ENCODE data around the gene PCDHB13.
"Not testable (repeated sequence)": the region's sequence is repeated elsewhere in the genome, so short reads cannot be mapped to it uniquely, and the experiment has no call there.

Gene PCDHB13

GRCh38 chr5:141201126-141201525 is 12.6 kb upstream of the PCDHB13 start:
- DNase-seq (ENCODE audit: extremely low read depth in 1 of 2, low read depth in 1 of 2) = not testable (repeated sequence)

GRCh38 chr5:141201646-141202045 is 12.1 kb upstream of the PCDHB13 start:
- not testable (repeated sequence) for DNase-seq (ENCODE audit: extremely low read depth in 1 of 2, low read depth in 1 of 2)

GRCh38 chr5:141208478-141208877 is 5.2 kb upstream of the PCDHB13 start, which contains the start of gene PCDHB12:
Gene PCDHB12 (plus strand): TSS chr5:141208719. CDS start chr5:141208908, 189 bp downstream.
- DNase-seq (ENCODE audit: extremely low read depth in 1 of 2, low read depth in 1 of 2) = no peak

- DNase-seq (ENCODE audit: extremely low read depth in 1 of 2, low read depth in 1 of 2) = not testable (repeated sequence)
These were observed 3.4 kb upstream of the PCDHB13 start for GRCh38 chr5:141210281-141210680.

- DNase-seq (ENCODE audit: extremely low read depth in 1 of 2, low read depth in 1 of 2) = not testable (repeated sequence)
These were observed 2.9 kb upstream of the PCDHB13 start for GRCh38 chr5:141210849-141211248.

GRCh38 chr5:141214583-141214982 is 864 bp downstream of the PCDHB13 start:
- not testable (repeated sequence) for DNase-seq (ENCODE audit: extremely low read depth in 1 of 2, low read depth in 1 of 2)

- DNase-seq (ENCODE audit: extremely low read depth in 1 of 2, low read depth in 1 of 2) = not testable (repeated sequence)
These were observed 1.8 kb downstream of the PCDHB13 start for GRCh38 chr5:141215504-141215903.

GRCh38 chr5:141216035-141216434 is 2.3 kb downstream of the PCDHB13 start:
- not testable (repeated sequence) for DNase-seq (ENCODE audit: extremely low read depth in 1 of 2, low read depth in 1 of 2)

GRCh38 chr5:141223112-141223783 is 9.5 kb downstream of the PCDHB13 start, which contains the start of gene PCDHB14:
Gene PCDHB14 (plus strand): TSS chr5:141223343. CDS start chr5:141223506, 163 bp downstream.
- no peak for DNase-seq (ENCODE audit: extremely low read depth in 1 of 2, low read depth in 1 of 2)

GRCh38 chr5:141224844-141225243 is 11.1 kb downstream of the PCDHB13 start:
- not testable (repeated sequence) for DNase-seq (ENCODE audit: extremely low read depth in 1 of 2, low read depth in 1 of 2)

- not testable (repeated sequence) for DNase-seq (ENCODE audit: extremely low read depth in 1 of 2, low read depth in 1 of 2)
These were observed 11.7 kb downstream of the PCDHB13 start for GRCh38 chr5:141225421-141225820.

GRCh38 chr5:141234109-141234667 is 20.5 kb downstream of the PCDHB13 start:
- DNase-seq (ENCODE audit: extremely low read depth in 1 of 2, low read depth in 1 of 2) = no peak

GRCh38 chr5:141235922-141236321 is 22.2 kb downstream of the PCDHB13 start:
- not testable (repeated sequence) for DNase-seq (ENCODE audit: extremely low read depth in 1 of 2, low read depth in 1 of 2)

GRCh38 chr5:141236516-141237313 is 23.0 kb downstream of the PCDHB13 start:
- no peak for DNase-seq (ENCODE audit: extremely low read depth in 1 of 2, low read depth in 1 of 2)

GRCh38 chr5:141241496-141241895 is 27.8 kb downstream of the PCDHB13 start:
- DNase-seq (ENCODE audit: extremely low read depth in 1 of 2, low read depth in 1 of 2) = no peak

- no peak for DNase-seq (ENCODE audit: extremely low read depth in 1 of 2, low read depth in 1 of 2)
These were observed 31.6 kb downstream of the PCDHB13 start, which contains the start of gene PCDHB15 for GRCh38 chr5:141245250-141245717. Gene PCDHB15 (plus strand): TSS chr5:141245395. CDS start chr5:141245579, 184 bp downstream.

GRCh38 chr5:141246971-141247370 is 33.3 kb downstream of the PCDHB13 start:
- not testable (repeated sequence) for DNase-seq (ENCODE audit: extremely low read depth in 1 of 2, low read depth in 1 of 2)

GRCh38 chr5:141247434-141247833 is 33.7 kb downstream of the PCDHB13 start:
- not testable (repeated sequence) for DNase-seq (ENCODE audit: extremely low read depth in 1 of 2, low read depth in 1 of 2)

GRCh38 chr5:141250576-141250975 is 36.9 kb downstream of the PCDHB13 start:
- no peak for DNase-seq (ENCODE audit: extremely low read depth in 1 of 2, low read depth in 1 of 2)

- DNase-seq (ENCODE audit: extremely low read depth in 1 of 2, low read depth in 1 of 2) = no peak
These were observed 44.7 kb downstream of the PCDHB13 start for GRCh38 chr5:141258464-141258863.

- no peak for DNase-seq (ENCODE audit: extremely low read depth in 1 of 2, low read depth in 1 of 2)
These were observed 45.2 kb downstream of the PCDHB13 start for GRCh38 chr5:141258948-141259347.

Measured in activated CD8-positive, alpha-beta memory T cell treated with anti-CD3 and anti-CD28 coated beads for 1 hour (primary cell).